GM23338 (cell line): ENCODE measurements around the gene ANKUB1. TPM values are rescaled to one million over a fixed set of nuclear protein-coding genes. Genes with fewer than 3 reads are reported as not detected.

ENCODE experiments used
- ATAC-seq: fragments of 200-7000 bp; cut with Tn5 transposase; 3 replicates; pipeline ENCODE4 v1.9.1; 2020
- DNase-seq: peaks from one replicate; pipeline ENCODE4 v3.0.0-alpha.2; 2015; ENCODE audit warnings: low spot score
- H2AFZ ChIP-seq: fragments of 200-600 bp; sonication (generic); 2 replicates; pipeline ENCODE4 v1.8.0; 2016; ENCODE audit warnings: antibody characterized with exemption, mild to moderate bottlenecking, moderate library complexity
- H3F3A ChIP-seq: fragments of 200-600 bp; sonication (generic); replicated peaks from 2 replicates; pipeline ENCODE4 v1.8.0; 2017; ENCODE audit warnings: antibody characterized with exemption, mixed run types, low read depth
- H3K27ac ChIP-seq: fragments of 200-600 bp; sonication (generic); 2 replicates; pipeline ENCODE4 v1.6.1; 2016; ENCODE audit warnings: low read depth
- H3K27me3 ChIP-seq: fragments of 200-600 bp; sonication (generic); 2 replicates; pipeline ENCODE4 v1.8.0; 2016; ENCODE audit warnings: mild to moderate bottlenecking, mixed run types, moderate library complexity; ENCODE audit not compliant: insufficient read depth
- H3K36me3 ChIP-seq: fragments of 200-600 bp; sonication (generic); 2 replicates; pipeline ENCODE4 v1.8.0; 2016; ENCODE audit warnings: mild to moderate bottlenecking; ENCODE audit not compliant: insufficient read depth
- H3K4me1 ChIP-seq: fragments of 200-600 bp; sonication (generic); 2 replicates; pipeline ENCODE4 v1.8.0; 2016; ENCODE audit warnings: mild to moderate bottlenecking, moderate library complexity; ENCODE audit not compliant: insufficient read depth
- H3K4me2 ChIP-seq: fragments of 200-600 bp; sonication (generic); 2 replicates; pipeline ENCODE4 v1.7.1; 2017; ENCODE audit warnings: mixed run types
- H3K4me3 ChIP-seq: fragments of 200-600 bp; sonication (generic); 2 replicates; pipeline ENCODE4 v1.6.1; 2016; ENCODE audit warnings: mixed run types
- H3K79me2 ChIP-seq: fragments of 200-600 bp; sonication (generic); replicated peaks from 2 replicates; pipeline ENCODE4 v1.8.0; 2017; ENCODE audit warnings: mild to moderate bottlenecking; ENCODE audit not compliant: insufficient read depth
- H3K9me2 ChIP-seq: fragments of 200-600 bp; sonication (generic); 2 replicates; pipeline ENCODE4 v1.8.0; 2017; ENCODE audit not compliant: insufficient read depth
- H4K20me1 ChIP-seq: fragments of 200-600 bp; sonication (generic); replicated peaks from 2 replicates; pipeline ENCODE4 v1.8.0; 2017; ENCODE audit warnings: mild to moderate bottlenecking; ENCODE audit not compliant: insufficient read depth
- H3K27ac Mint-ChIP-seq: 2 replicates; pipeline ENCODE4 v1.8.0; 2020; ENCODE audit warnings: inconsistent platforms, mild to moderate bottlenecking, moderate library complexity, mixed read lengths
- H3K27me3 Mint-ChIP-seq: 3 replicates; pipeline ENCODE4 v1.8.0; 2022; ENCODE audit warnings: low read depth, mild to moderate bottlenecking, moderate library complexity, mixed read lengths, inconsistent platforms; ENCODE audit not compliant: insufficient read depth, poor library complexity
- H3K36me3 Mint-ChIP-seq: 3 replicates; pipeline ENCODE4 v1.8.0; 2021; ENCODE audit warnings: low read depth, mild to moderate bottlenecking, inconsistent platforms, moderate library complexity, mixed read lengths
- H3K4me1 Mint-ChIP-seq: 3 replicates; pipeline ENCODE4 v1.8.0; 2020; ENCODE audit warnings: mild to moderate bottlenecking, inconsistent platforms, mixed read lengths
- H3K4me3 Mint-ChIP-seq: 3 replicates; pipeline ENCODE4 v1.8.0; 2021; ENCODE audit warnings: moderate library complexity, mild to moderate bottlenecking, inconsistent platforms, mixed read lengths
- H3K9me3 Mint-ChIP-seq: 3 replicates; pipeline ENCODE4 v1.8.0; 2020; ENCODE audit warnings: moderate library complexity, mild to moderate bottlenecking, inconsistent platforms, mixed read lengths
- CREB1 ChIP-seq: fragments of 250-450 bp; sonication (Bioruptor Pico); IDR thresholded peaks from 2 replicates; pipeline ENCODE4 v1.5.0; 2020; ENCODE audit warnings: low read depth, mild to moderate bottlenecking, moderate library complexity
- EZH2 ChIP-seq: fragments of 200-600 bp; sonication (generic); IDR thresholded peaks from one replicate; pipeline ENCODE4 v1.8.0; 2017; ENCODE audit warnings: antibody characterized with exemption, mild to moderate bottlenecking, low read depth; ENCODE audit not compliant: unreplicated experiment
- EZH2phosphoT487 ChIP-seq: fragments of 200-600 bp; sonication (generic); IDR thresholded peaks from one replicate; pipeline ENCODE4 v1.8.1; 2018; ENCODE audit warnings: antibody characterized with exemption; ENCODE audit not compliant: unreplicated experiment
- JUNB ChIP-seq: IDR thresholded peaks from one replicate; pipeline ENCODE4 v1.6.1; 2016; ENCODE audit warnings: antibody characterized with exemption; ENCODE audit not compliant: unreplicated experiment
- NANOG ChIP-seq: IDR thresholded peaks from 2 replicates; pipeline ENCODE4 v1.6.1; 2016; ENCODE audit warnings: antibody characterized with exemption, borderline replicate concordance
- POLR2AphosphoS5 ChIP-seq: IDR thresholded peaks from 2 replicates; pipeline ENCODE4 v1.6.1; 2016; ENCODE audit warnings: antibody characterized with exemption, low read depth
- STAT1 ChIP-seq: IDR thresholded peaks from one replicate; pipeline ENCODE4 v1.6.1; 2016; ENCODE audit warnings: antibody characterized with exemption; ENCODE audit not compliant: unreplicated experiment
- ZNF114 ChIP-seq: fragments of 250-450 bp; sonication (Bioruptor Pico); IDR thresholded peaks from 2 replicates; pipeline ENCODE4 v1.5.0; 2020; ENCODE audit warnings: mild to moderate bottlenecking, moderate library complexity
- ZNF331 ChIP-seq: fragments of 250-450 bp; sonication (Bioruptor Pico); IDR thresholded peaks from 2 replicates; pipeline ENCODE4 v1.5.0; 2020; ENCODE audit warnings: low read depth, mild to moderate bottlenecking, moderate library complexity
- polyA plus RNA-seq: library from polyadenylated mRNA; unstranded; fragments of >200 nt; fragmentation: Nextera tagmentation; extraction: Ambion mirVana; gene quantifications from 2 replicates; pipeline ENCODE4 v1.2.1, GENCODE V29; 2016
- total RNA-seq: library from RNA; depleted of rRNA; stranded (reverse); fragments of >200 nt; shearing (Covaris generic); gene quantifications from 2 replicates; pipeline ENCODE4 v1.2.3, GENCODE V29; 2014
- TF ChIP-seq, protein P1 (sequence below): fragments of 250-450 bp; sonication (Bioruptor Pico); IDR thresholded peaks from 2 replicates; pipeline ENCODE4 v1.5.0; 2020; ENCODE audit warnings: mild to moderate bottlenecking, moderate library complexity
- TF ChIP-seq, protein P2 (sequence below): IDR thresholded peaks from 2 replicates; pipeline ENCODE4 v1.6.1; 2016; ENCODE audit warnings: antibody characterized with exemption
- TF ChIP-seq, protein P3 (sequence below), 2 experiments: fragments of 200-600 bp in 1 of 2; sonication (generic) in 1 of 2; conservative IDR thresholded peaks; 2 replicates each; pipeline versions ENCODE4 v1.5.1 to v1.6.1; 2016 to 2017; ENCODE audit warnings: antibody characterized with exemption in 2 of 2, low read depth in 2 of 2, mild to moderate bottlenecking in 2 of 2, moderate library complexity in 1 of 2

The ANKUB1 gene
- total and polyA plus RNA-seq, 2 experiments from 2014 or later, result not detected

DNA sequence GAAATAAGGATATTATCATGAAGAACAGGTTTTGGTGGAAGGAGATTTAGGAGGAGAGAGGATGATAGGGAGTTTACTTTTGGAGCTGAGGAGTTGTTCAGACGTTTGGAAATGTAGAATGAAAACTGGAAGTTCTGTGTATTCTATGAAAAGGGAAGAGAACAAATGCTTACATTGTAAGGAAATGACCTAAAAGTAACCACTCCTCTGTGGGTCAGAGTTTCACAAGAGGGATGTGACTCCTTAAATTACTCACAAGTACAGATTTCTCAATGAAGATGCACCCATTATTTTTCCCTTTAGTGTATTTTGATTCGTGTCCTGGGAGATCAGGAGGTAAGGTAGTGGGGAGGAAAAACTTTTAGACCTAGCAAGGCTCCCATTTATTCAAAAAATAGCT lies 24.6 kb upstream of the ANKUB1 start (continued):
- TF ChIP-seq, protein P1, sequence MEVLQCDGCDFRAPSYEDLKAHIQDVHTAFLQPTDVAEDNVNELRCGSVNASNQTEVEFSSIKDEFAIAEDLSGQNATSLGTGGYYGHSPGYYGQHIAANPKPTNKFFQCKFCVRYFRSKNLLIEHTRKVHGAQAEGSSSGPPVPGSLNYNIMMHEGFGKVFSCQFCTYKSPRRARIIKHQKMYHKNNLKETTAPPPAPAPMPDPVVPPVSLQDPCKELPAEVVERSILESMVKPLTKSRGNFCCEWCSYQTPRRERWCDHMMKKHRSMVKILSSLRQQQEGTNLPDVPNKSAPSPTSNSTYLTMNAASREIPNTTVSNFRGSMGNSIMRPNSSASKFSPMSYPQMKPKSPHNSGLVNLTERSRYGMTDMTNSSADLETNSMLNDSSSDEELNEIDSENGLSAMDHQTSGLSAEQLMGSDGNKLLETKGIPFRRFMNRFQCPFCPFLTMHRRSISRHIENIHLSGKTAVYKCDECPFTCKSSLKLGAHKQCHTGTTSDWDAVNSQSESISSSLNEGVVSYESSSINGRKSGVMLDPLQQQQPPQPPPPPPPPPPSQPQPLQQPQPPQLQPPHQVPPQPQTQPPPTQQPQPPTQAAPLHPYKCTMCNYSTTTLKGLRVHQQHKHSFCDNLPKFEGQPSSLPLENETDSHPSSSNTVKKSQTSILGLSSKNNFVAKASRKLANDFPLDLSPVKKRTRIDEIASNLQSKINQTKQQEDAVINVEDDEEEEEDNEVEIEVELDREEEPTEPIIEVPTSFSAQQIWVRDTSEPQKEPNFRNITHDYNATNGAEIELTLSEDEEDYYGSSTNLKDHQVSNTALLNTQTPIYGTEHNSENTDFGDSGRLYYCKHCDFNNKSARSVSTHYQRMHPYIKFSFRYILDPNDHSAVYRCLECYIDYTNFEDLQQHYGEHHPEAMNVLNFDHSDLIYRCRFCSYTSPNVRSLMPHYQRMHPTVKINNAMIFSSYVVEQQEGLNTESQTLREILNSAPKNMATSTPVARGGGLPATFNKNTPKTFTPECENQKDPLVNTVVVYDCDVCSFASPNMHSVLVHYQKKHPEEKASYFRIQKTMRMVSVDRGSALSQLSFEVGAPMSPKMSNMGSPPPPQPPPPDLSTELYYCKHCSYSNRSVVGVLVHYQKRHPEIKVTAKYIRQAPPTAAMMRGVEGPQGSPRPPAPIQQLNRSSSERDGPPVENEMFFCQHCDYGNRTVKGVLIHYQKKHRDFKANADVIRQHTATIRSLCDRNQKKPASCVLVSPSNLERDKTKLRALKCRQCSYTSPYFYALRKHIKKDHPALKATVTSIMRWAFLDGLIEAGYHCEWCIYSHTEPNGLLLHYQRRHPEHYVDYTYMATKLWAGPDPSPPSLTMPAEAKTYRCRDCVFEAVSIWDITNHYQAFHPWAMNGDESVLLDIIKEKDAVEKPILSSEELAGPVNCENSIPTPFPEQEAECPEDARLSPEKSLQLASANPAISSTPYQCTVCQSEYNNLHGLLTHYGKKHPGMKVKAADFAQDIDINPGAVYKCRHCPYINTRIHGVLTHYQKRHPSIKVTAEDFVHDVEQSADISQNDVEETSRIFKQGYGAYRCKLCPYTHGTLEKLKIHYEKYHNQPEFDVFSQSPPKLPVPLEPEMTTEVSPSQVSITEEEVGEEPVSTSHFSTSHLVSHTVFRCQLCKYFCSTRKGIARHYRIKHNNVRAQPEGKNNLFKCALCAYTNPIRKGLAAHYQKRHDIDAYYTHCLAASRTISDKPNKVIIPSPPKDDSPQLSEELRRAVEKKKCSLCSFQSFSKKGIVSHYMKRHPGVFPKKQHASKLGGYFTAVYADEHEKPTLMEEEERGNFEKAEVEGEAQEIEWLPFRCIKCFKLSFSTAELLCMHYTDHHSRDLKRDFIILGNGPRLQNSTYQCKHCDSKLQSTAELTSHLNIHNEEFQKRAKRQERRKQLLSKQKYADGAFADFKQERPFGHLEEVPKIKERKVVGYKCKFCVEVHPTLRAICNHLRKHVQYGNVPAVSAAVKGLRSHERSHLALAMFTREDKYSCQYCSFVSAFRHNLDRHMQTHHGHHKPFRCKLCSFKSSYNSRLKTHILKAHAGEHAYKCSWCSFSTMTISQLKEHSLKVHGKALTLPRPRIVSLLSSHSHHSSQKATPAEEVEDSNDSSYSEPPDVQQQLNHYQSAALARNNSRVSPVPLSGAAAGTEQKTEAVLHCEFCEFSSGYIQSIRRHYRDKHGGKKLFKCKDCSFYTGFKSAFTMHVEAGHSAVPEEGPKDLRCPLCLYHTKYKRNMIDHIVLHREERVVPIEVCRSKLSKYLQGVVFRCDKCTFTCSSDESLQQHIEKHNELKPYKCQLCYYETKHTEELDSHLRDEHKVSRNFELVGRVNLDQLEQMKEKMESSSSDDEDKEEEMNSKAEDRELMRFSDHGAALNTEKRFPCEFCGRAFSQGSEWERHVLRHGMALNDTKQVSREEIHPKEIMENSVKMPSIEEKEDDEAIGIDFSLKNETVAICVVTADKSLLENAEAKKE, result no peak
- TF ChIP-seq ZNF114 (CRISPR knock-in tag) (no peak), CREB1 (CRISPR knock-in tag) (no peak), EZH2phosphoT487 (no peak), ZNF331 (no peak), NANOG (no peak), POLR2AphosphoS5 (no peak), EZH2 (no peak)
- TF ChIP-seq, protein P2, sequence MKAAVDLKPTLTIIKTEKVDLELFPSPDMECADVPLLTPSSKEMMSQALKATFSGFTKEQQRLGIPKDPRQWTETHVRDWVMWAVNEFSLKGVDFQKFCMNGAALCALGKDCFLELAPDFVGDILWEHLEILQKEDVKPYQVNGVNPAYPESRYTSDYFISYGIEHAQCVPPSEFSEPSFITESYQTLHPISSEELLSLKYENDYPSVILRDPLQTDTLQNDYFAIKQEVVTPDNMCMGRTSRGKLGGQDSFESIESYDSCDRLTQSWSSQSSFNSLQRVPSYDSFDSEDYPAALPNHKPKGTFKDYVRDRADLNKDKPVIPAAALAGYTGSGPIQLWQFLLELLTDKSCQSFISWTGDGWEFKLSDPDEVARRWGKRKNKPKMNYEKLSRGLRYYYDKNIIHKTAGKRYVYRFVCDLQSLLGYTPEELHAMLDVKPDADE, result no peak

DNA sequence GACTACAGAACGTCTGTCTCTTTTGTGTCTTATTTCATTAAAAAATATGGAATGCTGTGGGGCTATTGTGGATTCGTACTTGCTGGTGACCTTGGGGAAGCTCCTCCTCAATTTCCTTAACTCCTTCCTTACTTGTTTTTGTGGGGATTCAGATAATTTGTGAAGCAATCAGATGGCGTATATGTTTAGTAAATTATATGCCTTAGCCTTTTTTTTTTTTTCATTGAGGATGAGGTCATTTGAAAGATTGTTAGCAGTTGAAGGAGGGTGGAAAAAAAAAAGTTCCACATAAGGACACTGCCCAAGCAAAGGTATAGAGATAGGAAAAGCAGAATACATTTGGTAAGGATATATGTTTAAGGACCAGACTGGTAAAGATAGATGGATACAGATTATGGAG lies 24.0 kb upstream of the ANKUB1 start:
- Histone ChIP-seq H3K4me3 (no peak overlapping the region), H3K27ac (no peak overlapping the region), H4K20me1 (peaks cover 15% of the 10 kb centered on the region), H2AFZ (no peak overlapping the region), H3K4me1 (peaks cover 41% of the 10 kb centered on the region), H3K27me3 (no peaks in the 10 kb centered on the region), H3K9me2 (no peaks in the 10 kb centered on the region), H3K4me2 (peak overlapping the region; percentile 35; the same call in 1 of the 2 replicates), H3F3A (0 out of 2 replicates have a peak, but pooled peaks cover 4% of the 10 kb centered on the region), H3K36me3 (no peaks in the 10 kb centered on the region), H3K79me2 (peaks cover 76% of the 10 kb centered on the region)
- Mint-ChIP-seq H3K9me3 (no peaks in the 10 kb centered on the region), H3K36me3 (peaks cover under 1% of the 10 kb centered on the region), H3K27ac (no peak overlapping the region), H3K27me3 (peaks cover 3% of the 10 kb centered on the region), H3K4me1 (peaks cover 50% of the 10 kb centered on the region), H3K4me3 (no peak overlapping the region)
- ATAC-seq, result no peak
- DNase-seq, result no peak
- TF ChIP-seq, protein P3, sequence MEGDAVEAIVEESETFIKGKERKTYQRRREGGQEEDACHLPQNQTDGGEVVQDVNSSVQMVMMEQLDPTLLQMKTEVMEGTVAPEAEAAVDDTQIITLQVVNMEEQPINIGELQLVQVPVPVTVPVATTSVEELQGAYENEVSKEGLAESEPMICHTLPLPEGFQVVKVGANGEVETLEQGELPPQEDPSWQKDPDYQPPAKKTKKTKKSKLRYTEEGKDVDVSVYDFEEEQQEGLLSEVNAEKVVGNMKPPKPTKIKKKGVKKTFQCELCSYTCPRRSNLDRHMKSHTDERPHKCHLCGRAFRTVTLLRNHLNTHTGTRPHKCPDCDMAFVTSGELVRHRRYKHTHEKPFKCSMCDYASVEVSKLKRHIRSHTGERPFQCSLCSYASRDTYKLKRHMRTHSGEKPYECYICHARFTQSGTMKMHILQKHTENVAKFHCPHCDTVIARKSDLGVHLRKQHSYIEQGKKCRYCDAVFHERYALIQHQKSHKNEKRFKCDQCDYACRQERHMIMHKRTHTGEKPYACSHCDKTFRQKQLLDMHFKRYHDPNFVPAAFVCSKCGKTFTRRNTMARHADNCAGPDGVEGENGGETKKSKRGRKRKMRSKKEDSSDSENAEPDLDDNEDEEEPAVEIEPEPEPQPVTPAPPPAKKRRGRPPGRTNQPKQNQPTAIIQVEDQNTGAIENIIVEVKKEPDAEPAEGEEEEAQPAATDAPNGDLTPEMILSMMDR (conservative IDR thresholded peaks at IDR 0.05; ENCODE audit: low read depth in 2 of 2), result no peak
- no peak for TF ChIP-seq JUNB
- TF ChIP-seq, protein P2, result no peak
- no peak for TF ChIP-seq NANOG
- no peak for TF ChIP-seq STAT1
- TF ChIP-seq EZH2, result no peak
- TF ChIP-seq CREB1 (CRISPR knock-in tag), result no peak
- no peak for TF ChIP-seq EZH2phosphoT487
- TF ChIP-seq ZNF114 (CRISPR knock-in tag), result no peak
- TF ChIP-seq ZNF331, result no peak
- TF ChIP-seq POLR2AphosphoS5, result no peak
